ENCODE measurements around the gene POLE3.

DNA sequence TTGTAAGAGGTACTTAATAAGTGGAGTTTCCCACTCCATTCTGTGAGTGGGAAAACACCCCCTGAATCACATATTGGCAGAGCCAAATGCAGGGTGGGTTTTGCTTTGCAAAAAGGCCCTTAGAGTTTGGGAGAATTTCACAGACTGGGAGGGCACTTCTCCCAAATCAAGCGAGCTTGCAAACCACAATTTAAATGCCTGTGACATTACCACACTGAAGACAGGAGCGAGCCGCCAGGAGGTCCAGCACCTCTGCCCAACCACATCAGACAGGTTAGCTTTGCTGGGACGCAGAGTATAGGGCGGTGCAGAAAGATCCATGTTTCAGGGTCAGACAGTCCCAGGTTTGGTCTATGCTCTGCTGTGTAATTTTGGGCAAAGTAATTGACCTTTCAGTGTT, 11.7 kb downstream of the POLE3 start:
- TF ChIP-seq, protein P1, sequence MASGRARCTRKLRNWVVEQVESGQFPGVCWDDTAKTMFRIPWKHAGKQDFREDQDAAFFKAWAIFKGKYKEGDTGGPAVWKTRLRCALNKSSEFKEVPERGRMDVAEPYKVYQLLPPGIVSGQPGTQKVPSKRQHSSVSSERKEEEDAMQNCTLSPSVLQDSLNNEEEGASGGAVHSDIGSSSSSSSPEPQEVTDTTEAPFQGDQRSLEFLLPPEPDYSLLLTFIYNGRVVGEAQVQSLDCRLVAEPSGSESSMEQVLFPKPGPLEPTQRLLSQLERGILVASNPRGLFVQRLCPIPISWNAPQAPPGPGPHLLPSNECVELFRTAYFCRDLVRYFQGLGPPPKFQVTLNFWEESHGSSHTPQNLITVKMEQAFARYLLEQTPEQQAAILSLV (tag; IDR thresholded peaks at IDR 0.05), result no peak
- TF ChIP-seq PYGO2 (tag; IDR thresholded peaks at IDR 0.05), result no peak
